PFSK-1 (cell line): ENCODE measurements around the gene IL18R1.

Source experiments
- FOXP2 ChIP-seq: optimal IDR thresholded peaks from 2 replicates; pipeline ENCODE3; 2011; ENCODE audit warnings: borderline replicate concordance, control low read depth, inconsistent platforms; ENCODE audit not compliant: insufficient read depth; ENCODE audit errors: extremely low read length, extremely low read depth
- POLR2AphosphoS5 ChIP-seq: IDR thresholded peaks from 2 replicates; pipeline ENCODE4 v1.6.1; 2012; ENCODE audit warnings: low read depth, mild to moderate bottlenecking, control low read depth, low read length, moderate library complexity
- SIN3A ChIP-seq: IDR thresholded peaks from 2 replicates; pipeline ENCODE4 v1.6.1; 2012; ENCODE audit warnings: mild to moderate bottlenecking, low read length, moderate library complexity, borderline replicate concordance; ENCODE audit not compliant: insufficient read depth
- TAF1 ChIP-seq: IDR thresholded peaks from 2 replicates; pipeline ENCODE4 v1.6.1; 2012; ENCODE audit warnings: low read length, control low read depth, borderline replicate concordance; ENCODE audit not compliant: insufficient read depth
- TF ChIP-seq, protein P1 (sequence below), 2 experiments: IDR thresholded peaks; 2 replicates each; pipeline versions ENCODE4 v1.6.1 to v1.8.0; 2011 to 2012; ENCODE audit warnings: low read depth in 2 of 2, low read length in 2 of 2, control low read depth in 1 of 2, inconsistent platforms in 1 of 2, mild to moderate bottlenecking in 1 of 2, moderate library complexity in 1 of 2; ENCODE audit not compliant: insufficient read depth in 1 of 2

Gene IL18R1

DNA sequence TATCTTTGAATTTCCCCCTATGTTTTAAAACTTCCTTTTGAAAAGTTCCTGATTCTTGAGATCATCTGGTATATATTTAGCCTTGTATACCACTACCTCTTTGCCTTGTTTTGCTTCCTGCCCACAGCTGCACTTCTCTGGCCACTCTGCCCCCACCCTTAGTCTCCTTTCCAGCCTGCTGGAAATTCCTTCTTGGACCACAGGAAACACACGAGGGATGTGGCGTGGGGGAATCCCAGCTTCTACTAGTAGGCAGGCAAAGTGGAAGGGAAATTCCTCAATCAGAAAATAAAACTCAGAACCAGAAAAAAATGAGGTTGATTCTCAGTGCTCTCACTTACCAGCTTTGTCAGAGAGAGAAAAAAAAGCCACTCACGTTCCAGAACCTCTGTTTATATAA, 80.7 kb downstream of the IL18R1 start:
- TF ChIP-seq TAF1 (no peak), FOXP2 (no peak), POLR2AphosphoS5 (no peak), SIN3A (no peak)
- TF ChIP-seq, protein P1, sequence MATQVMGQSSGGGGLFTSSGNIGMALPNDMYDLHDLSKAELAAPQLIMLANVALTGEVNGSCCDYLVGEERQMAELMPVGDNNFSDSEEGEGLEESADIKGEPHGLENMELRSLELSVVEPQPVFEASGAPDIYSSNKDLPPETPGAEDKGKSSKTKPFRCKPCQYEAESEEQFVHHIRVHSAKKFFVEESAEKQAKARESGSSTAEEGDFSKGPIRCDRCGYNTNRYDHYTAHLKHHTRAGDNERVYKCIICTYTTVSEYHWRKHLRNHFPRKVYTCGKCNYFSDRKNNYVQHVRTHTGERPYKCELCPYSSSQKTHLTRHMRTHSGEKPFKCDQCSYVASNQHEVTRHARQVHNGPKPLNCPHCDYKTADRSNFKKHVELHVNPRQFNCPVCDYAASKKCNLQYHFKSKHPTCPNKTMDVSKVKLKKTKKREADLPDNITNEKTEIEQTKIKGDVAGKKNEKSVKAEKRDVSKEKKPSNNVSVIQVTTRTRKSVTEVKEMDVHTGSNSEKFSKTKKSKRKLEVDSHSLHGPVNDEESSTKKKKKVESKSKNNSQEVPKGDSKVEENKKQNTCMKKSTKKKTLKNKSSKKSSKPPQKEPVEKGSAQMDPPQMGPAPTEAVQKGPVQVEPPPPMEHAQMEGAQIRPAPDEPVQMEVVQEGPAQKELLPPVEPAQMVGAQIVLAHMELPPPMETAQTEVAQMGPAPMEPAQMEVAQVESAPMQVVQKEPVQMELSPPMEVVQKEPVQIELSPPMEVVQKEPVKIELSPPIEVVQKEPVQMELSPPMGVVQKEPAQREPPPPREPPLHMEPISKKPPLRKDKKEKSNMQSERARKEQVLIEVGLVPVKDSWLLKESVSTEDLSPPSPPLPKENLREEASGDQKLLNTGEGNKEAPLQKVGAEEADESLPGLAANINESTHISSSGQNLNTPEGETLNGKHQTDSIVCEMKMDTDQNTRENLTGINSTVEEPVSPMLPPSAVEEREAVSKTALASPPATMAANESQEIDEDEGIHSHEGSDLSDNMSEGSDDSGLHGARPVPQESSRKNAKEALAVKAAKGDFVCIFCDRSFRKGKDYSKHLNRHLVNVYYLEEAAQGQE (IDR thresholded peaks at IDR 0.05; ENCODE audit: insufficient read depth in 1 of 2, low read depth in 2 of 2, low read length in 2 of 2) = no peak

DNA sequence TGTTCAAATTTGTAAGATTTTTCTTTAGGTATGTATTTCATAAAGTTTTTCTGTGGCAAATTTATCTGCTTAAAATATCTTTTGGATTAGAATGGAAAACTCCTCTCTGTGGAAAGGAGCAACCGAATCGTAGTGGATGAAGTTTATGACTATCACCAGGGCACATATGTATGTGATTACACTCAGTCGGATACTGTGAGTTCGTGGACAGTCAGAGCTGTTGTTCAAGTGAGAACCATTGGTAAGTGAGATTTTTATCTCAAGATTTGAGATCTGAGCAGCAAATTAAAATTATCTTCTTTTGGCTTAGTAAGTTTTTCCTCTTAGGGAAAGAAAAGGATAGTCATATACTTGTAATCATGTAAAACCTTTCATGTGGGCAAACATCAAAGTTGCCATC, 81.5 kb downstream of the IL18R1 start:
- no peak for TF ChIP-seq POLR2AphosphoS5
- TF ChIP-seq TAF1 = no peak
- TF ChIP-seq SIN3A = no peak
- TF ChIP-seq FOXP2 = no peak
- TF ChIP-seq, protein P1 (IDR thresholded peaks at IDR 0.05; ENCODE audit: insufficient read depth in 1 of 2, low read depth in 2 of 2, low read length in 2 of 2) = no peak

DNA sequence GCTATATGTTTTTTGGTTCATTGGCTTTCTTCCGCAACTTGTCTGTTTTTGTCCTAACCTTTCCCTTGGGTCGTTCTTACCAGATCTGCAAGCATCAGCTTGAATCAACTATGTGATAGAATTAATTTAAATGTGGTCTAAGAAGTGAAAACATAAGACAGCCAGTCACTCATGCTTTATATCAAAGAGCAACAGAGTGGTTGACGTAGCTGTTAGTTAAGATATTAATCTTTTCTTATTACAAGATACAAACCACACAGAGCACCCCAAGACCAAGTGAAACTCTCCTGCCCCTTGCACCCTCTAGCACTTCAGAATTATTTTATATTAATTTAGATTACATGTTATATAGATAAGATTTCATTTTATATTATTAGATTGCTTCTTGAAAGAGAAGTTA, 82.5 kb downstream of the IL18R1 start:
- no peak for TF ChIP-seq FOXP2
- TF ChIP-seq POLR2AphosphoS5 = no peak
- TF ChIP-seq TAF1 = no peak
- TF ChIP-seq, protein P1 (IDR thresholded peaks at IDR 0.05; ENCODE audit: insufficient read depth in 1 of 2, low read depth in 2 of 2, low read length in 2 of 2) = no peak
- no peak for TF ChIP-seq SIN3A

DNA sequence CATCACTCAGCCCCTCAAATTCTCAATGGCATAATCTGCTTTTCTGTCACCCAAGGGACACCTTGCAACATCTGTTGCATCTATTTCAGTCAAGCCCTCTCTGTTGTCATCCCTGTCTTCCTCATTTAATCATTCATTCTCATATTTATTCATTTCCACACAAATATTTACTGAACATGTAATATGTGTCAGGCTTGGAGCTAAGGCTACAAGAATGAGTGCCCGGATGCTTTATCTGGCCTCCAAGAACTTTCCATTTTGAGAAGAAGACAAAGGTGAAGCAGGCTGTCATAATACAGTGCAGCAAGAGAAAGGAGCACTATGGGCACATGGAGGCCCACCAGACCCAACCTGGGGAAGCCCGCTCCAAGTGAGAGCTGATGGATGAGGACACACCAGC, 83.0 kb downstream of the IL18R1 start:
- TF ChIP-seq FOXP2 = no peak
- TF ChIP-seq TAF1 = no peak
- TF ChIP-seq, protein P1 (IDR thresholded peaks at IDR 0.05; ENCODE audit: insufficient read depth in 1 of 2, low read depth in 2 of 2, low read length in 2 of 2) = no peak
- no peak for TF ChIP-seq SIN3A
- TF ChIP-seq POLR2AphosphoS5 = no peak
